Brain microvascular endothelial cell (primary cell): ENCODE measurements around the gene MMP25.

Experiments
- DNase-seq: peaks from one replicate; pipeline ENCODE4 v3.0.0-alpha.2; 2020
- H3K27ac ChIP-seq: fragments of 250-450 bp; sonication (Bioruptor Pico); 2 replicates; pipeline ENCODE4 v1.5.1; 2020; ENCODE audit warnings: mild to moderate bottlenecking, moderate library complexity
- H3K27me3 ChIP-seq: fragments of 250-450 bp; sonication (Bioruptor Pico); replicated peaks from 2 replicates; pipeline ENCODE4 v1.5.1; 2020; ENCODE audit warnings: mild to moderate bottlenecking
- H3K36me3 ChIP-seq: fragments of 250-450 bp; sonication (Bioruptor Pico); replicated peaks from 2 replicates; pipeline ENCODE4 v1.5.1; 2020; ENCODE audit warnings: mild to moderate bottlenecking
- H3K4me3 ChIP-seq: 2 replicates; pipeline ENCODE4 v1.5.1; 2011; ENCODE audit warnings: low read depth, mild to moderate bottlenecking, control low read depth, low read length, moderate library complexity
- CTCF ChIP-seq: IDR thresholded peaks from 2 replicates; pipeline ENCODE4 v1.5.1; 2011; ENCODE audit warnings: low read depth, mild to moderate bottlenecking, moderate library complexity, low read length, control low read depth, inconsistent platforms; ENCODE audit errors: missing control alignments
- in situ Hi-C: cut with HindIII; loops from 2 replicates; pipeline ENCODE4 v1.10.0; 2017; ENCODE audit warnings: low sequenced_read_pairs, low pct_ligation_motif_present

Gene MMP25

GRCh38 chr16:3086596-3087242 lies 40.4 kb downstream of the MMP25 start:
- no peak for TF ChIP-seq CTCF
- DNase-seq, result no peak
- in situ Hi-C loops, result no loop called here
- H3K36me3 ChIP-seq, result no peaks in the 10 kb centered on the region
- no peak overlapping the region for H3K27ac ChIP-seq
- H3K27me3 ChIP-seq, result no peaks in the 10 kb centered on the region
- H3K4me3 ChIP-seq, result no peak overlapping the region

- H3K27ac ChIP-seq, result no peak overlapping the region
- peaks cover 3% of the 10 kb centered on the region for H3K27me3 ChIP-seq
- TF ChIP-seq CTCF, result peak; percentile 41
- DNase-seq, result no peak
- in situ Hi-C loops, result no loop called here
- no peaks in the 10 kb centered on the region for H3K36me3 ChIP-seq
- H3K4me3 ChIP-seq, result no peak overlapping the region
These were observed 41.2 kb downstream of the MMP25 start for GRCh38 chr16:3087243-3088235.

- TF ChIP-seq CTCF, result no peak
- no peak overlapping the region for H3K27ac ChIP-seq
- in situ Hi-C loops, result no loop called here
- peaks cover 6% of the 10 kb centered on the region for H3K27me3 ChIP-seq
- H3K4me3 ChIP-seq, result no peak overlapping the region
- no peaks in the 10 kb centered on the region for H3K36me3 ChIP-seq
- no peak for DNase-seq
These were observed 42.1 kb downstream of the MMP25 start for GRCh38 chr16:3088450-3088849.

- no peak for TF ChIP-seq CTCF
- no peaks in the 10 kb centered on the region for H3K36me3 ChIP-seq
- no peak overlapping the region for H3K4me3 ChIP-seq
- H3K27ac ChIP-seq, result no peak overlapping the region
- peaks cover 6% of the 10 kb centered on the region for H3K27me3 ChIP-seq
- in situ Hi-C loops, result no loop called here
- no peak for DNase-seq
These were observed 42.8 kb downstream of the MMP25 start for GRCh38 chr16:3088925-3089716.

- peaks cover 6% of the 10 kb centered on the region for H3K27me3 ChIP-seq
- TF ChIP-seq CTCF, result no peak
These were observed 43.6 kb downstream of the MMP25 start for GRCh38 chr16:3089717-3090592.

More at GRCh38 chr16:3089717-3090592, 43.6 kb downstream of the MMP25 start:
- no peak for DNase-seq
- in situ Hi-C loops, result no loop called here
- no peak overlapping the region for H3K27ac ChIP-seq
- no peaks in the 10 kb centered on the region for H3K36me3 ChIP-seq
- no peak overlapping the region for H3K4me3 ChIP-seq
